Measurements from ENCODE around the gene INMT.

- TF ChIP-seq OVOL3 (tag by site-specific recombination; IDR thresholded peaks at IDR 0.05), result no peak
- no peak for TF ChIP-seq CTCF (tag by site-specific recombination; IDR thresholded peaks at IDR 0.05)
- no peak for TF ChIP-seq AEBP2 (tag by site-specific recombination; IDR thresholded peaks at IDR 0.05; ENCODE audit: borderline replicate concordance)
- no peak for TF ChIP-seq ZBTB20 (tag by site-specific recombination; IDR thresholded peaks at IDR 0.05)
- no peak for TF ChIP-seq GLI2 (tag by site-specific recombination; IDR thresholded peaks at IDR 0.05; ENCODE audit: borderline replicate concordance, low read depth)
- no peak for TF ChIP-seq ZNF132 (tag by site-specific recombination; IDR thresholded peaks at IDR 0.05; ENCODE audit: borderline replicate concordance)
- TF ChIP-seq TSHZ1 (tag by site-specific recombination; IDR thresholded peaks at IDR 0.05; ENCODE audit: borderline replicate concordance), result no peak
- no peak for TF ChIP-seq GLIS2 (tag by site-specific recombination; IDR thresholded peaks at IDR 0.05)
- no peak for TF ChIP-seq ZEB2 (tag by site-specific recombination; IDR thresholded peaks at IDR 0.05)
- no peak for TF ChIP-seq GLI4 (tag by site-specific recombination; IDR thresholded peaks at IDR 0.05)
- TF ChIP-seq ZBTB49 (tag by site-specific recombination; IDR thresholded peaks at IDR 0.05; ENCODE audit: low read depth), result no peak
- no peak for TF ChIP-seq ZBTB21 (tag by site-specific recombination; IDR thresholded peaks at IDR 0.05)
Observed at GRCh38 chr7:30761214-30762156, 9.6 kb downstream of the INMT start.

Data from HEK293 (cell line).